ENCODE measurements around the gene CPLANE2. TPM values are rescaled to one million over a fixed set of nuclear protein-coding genes. Genes with fewer than 3 reads are reported as not detected.
"Not testable (repeated sequence)": the region's sequence is repeated elsewhere in the genome, so short reads cannot be mapped to it uniquely, and the experiment has no call there.

Gene CPLANE2, protein sequence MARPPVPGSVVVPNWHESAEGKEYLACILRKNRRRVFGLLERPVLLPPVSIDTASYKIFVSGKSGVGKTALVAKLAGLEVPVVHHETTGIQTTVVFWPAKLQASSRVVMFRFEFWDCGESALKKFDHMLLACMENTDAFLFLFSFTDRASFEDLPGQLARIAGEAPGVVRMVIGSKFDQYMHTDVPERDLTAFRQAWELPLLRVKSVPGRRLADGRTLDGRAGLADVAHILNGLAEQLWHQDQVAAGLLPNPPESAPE
- total RNA-seq, result 1 to 10 TPM; 2.6 to 3.2 TPM

DNA sequence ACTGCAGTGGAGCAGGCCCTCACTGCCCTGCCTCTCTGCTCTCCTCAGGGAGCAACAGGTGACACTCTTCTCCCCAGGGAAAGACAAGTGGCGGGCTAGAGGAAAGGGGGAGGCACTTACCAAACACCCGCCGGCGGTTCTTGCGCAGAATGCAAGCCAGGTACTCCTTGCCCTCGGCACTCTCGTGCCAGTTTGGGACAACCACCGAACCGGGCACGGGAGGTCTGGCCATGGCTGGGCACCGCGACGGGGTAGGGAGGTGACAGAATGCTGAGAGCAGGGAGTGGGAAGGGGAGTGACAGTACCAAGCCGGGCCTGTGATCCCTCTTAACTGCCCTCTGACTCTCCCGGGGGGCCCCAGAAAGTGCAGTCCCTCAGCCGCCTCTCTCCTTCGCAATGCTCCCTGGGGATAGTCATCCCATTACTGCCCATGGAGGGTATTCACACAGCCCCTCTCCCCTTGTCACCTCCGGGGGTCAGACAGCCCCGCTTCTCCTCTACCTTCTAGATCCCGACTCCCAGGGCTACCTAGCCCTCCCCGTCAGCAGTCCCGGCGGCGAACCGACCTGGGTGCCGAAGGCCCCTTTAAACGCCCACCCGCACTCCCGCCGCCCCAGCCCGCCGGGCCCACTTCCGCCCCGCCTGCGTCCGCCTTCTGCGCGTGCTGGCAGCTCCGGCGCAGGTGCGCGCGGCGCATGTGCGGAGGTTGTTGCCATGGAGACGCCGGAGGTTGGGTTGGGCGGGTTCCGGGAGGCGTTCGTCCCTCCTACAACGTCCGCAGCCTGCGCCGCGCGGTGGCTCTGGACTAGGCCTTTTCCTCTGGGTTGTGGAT lies at the start of gene CPLANE2:
CPLANE2 (minus strand) TSS at position 673 of the 832 bp plus-strand sequence; CDS start at position 232, 441 bp downstream.
- POLR2A ChIA-PET, result interaction anchor here (1.1 kb wide), 1 partner anchor 30 kb away, joined by 4 read pairs; no protein-coding TSS in a partner anchor
- CTCF ChIA-PET, result interaction anchor here (1.1 to 3.4 kb wide), 7 partner anchors 8 to 203 kb away, joined by 3 to 16 read pairs (median 4); partner anchors contain the start of gene NECAP2

DNA sequence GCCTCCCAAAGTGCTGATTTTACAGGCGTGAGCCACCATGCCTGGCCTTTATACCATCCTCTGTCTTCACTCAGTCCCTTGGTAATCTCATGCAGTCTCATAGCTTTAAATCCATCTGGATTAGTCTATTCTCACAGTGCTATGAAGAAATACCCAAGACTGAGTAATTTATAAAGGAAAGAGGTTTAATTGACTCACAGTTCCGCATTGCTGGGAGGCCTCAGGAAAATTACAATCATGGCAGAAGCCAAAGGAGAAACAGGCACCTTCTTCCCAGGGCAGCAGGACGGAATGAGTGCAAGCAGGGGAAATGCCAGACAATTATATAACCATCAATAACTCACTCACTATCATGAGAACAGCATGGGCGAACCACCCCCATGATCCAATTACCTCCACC lies 49.1 kb upstream of the CPLANE2 start:
- ChIA-PET CTCF (no interaction called here), POLR2A (no interaction called here)

DNA sequence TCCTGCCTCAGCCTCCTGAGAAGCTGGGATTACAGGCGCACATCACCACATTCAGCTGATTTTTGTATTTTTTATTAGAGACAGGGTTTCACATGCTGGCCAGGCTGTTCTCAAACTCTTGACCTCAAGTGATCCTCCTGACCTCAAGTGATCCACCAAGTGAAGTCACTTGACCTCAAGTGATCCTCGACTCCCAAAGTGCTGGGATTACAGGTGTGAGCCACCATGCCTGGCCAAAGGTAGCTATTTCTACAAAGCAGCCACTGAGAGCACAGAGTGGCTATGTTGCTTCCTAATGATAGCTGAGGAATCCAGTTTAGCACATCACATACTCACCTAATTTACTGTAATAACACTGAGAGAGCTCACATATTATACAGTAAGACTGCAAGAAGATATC lies 44.8 kb upstream of the CPLANE2 start:
- POLR2A ChIA-PET, result no interaction called here

DNA sequence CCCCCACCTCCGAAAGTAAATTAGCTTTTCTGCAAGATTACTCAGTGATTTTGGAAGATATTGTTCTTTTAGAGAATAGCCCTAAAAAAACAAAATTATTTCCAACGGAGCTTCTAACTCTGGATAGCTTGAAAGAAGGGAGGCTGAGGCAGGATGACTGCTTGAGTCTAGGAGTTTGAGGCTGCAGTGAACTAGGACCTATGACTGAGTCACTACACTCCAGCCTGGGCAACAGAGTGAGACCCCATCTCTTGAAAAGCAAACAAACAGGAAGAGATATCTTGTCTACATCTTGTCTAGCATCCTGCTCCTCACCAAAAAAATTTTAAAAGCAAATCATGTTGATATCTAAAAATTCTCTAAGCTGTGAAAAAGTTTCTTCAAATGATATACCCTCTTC lies 42.2 kb upstream of the CPLANE2 start:
- POLR2A ChIA-PET, result no interaction called here
- CTCF ChIA-PET, result interaction anchor here (0.6 kb wide), 1 partner anchor 9 kb away, joined by 3 read pairs; no protein-coding TSS in a partner anchor

More for the DNA sequence above, 44.8 kb upstream of the CPLANE2 start:
- CTCF ChIA-PET, result interaction anchor here (1.0 kb wide), 1 partner anchor 62 kb away, joined by 4 read pairs; no protein-coding TSS in a partner anchor

DNA sequence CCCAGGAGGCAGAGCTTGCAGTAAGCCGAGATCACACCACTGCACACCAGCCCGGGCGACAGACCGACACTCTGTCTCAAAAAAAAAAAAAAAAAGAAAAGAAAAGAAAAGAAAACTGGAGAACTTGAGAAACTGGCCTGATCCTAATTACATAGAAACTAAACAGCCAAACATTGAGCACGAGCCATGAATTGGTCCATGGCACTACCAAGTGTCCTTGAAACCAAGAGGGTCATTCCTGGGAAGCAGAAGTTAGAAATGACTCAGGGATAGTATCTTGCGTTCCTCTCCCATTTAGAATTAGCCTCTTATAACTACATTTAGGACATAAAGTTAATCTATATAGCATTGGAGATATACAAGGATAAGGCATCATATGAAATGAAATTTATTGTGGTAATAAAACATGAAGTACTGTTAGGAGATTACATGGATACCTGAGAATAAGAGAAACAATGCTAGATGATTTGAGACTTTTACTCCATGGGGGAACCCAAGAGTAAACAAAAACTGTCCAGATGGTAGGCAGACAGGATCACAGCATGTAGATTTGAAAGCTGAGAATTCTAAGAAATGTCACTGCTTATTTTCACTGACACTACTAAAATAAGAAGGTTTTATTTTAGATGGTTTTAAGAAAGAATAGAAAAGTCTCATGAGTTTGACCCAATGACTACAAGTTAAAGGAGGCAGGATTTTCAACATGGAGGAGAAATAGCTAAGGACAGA lies 39.5 kb upstream of the CPLANE2 start:
- ChIA-PET POLR2A (no interaction called here), CTCF (no interaction called here)

DNA sequence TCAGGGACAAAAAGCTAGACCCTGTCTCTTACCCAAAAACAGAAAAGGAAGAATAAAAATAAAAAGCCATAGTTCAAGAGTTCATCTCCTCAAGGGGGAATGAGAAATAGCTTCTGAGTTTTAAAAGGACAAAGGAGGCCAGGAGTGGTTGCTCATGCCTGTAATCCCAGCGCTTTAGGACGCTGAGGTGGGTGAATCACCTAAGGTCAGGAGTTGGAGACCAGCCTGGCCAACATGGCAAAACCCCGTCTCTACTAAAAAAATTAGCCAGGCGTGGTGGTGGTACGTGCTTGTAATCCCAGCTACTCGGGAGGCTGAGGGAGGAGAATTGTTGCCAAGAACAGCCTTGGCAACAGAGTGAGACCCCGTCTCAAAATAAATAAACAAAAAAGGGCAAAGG lies 38.6 kb upstream of the CPLANE2 start:
- ChIA-PET CTCF (no interaction called here), POLR2A (no interaction called here)

DNA sequence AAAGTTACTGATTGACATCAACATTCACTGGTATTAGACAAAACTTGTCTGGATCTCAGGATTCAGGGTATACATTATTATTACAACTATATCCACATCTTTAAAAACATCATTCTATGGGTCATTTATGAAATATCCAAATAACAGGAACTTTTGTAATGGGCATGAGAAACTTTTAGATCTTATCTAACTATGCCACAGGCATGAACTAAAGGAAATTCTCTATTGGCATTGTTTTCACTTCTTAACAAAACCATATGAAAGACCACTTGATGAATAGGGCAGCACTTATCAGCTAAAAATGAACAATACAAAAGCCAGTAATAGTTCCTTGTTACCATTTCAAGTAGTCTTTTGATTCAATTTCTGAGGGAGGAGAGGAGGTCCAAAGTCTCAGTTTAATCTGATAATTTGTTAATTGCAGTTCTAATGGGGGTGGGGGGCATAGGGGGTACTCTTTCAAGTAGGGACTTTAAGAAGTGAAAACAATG lies 30.8 kb upstream of the CPLANE2 start:
- ChIA-PET POLR2A (no interaction called here), CTCF (no interaction called here)

DNA sequence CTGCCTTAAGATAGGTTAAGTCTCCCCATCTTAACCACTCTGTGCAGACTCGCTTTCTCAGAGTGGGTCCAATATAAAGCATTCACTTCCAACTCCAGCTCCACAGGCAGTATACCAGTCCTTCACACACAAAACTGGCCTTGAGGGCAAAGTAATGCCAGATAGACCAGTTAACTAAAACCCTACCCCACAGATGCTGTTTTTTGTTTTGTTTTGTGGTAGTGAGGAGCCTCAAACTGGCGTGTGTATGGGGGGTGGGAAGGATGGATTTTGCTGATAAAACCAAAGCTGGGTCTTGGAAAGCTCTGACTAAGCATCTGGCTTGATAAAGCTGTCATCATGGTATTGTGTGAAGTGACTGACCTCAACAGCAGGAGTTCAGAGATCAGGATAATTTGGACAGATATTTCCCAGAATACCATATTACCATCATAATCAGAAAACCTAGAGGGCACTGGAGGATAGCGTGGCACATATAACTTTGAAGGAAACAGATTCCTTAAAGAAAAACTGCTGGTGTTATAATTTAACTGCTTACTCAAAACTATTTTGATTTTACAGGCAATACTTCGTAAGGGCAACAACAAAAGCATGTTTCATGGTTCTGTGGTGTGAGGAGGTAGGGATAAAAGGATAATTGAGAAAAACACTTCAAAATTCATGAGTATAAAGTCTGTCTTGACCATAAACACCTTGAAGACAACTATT lies 29.6 kb upstream of the CPLANE2 start:
- CTCF ChIA-PET, result no interaction called here
- POLR2A ChIA-PET, result no interaction called here

DNA sequence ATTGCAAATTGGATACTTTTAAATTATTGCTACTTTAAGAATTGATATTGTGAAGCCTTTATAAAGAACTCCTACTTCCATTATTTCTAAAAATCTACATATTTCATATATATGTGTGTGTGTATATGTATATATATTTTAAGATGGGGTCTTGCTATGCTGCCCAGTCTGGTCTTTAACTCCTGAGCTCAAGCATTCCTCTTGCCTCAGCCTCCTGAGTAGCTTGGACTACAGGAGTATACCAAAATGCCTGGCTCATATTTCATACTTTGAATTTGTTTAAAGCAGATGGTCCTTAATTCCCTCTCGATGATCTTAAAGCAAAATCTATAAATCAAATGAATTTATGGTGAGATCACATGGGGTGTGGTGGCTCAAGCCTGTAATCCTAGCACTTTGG lies 25.1 kb upstream of the CPLANE2 start:
- ChIA-PET CTCF (no interaction called here), POLR2A (no interaction called here)

DNA sequence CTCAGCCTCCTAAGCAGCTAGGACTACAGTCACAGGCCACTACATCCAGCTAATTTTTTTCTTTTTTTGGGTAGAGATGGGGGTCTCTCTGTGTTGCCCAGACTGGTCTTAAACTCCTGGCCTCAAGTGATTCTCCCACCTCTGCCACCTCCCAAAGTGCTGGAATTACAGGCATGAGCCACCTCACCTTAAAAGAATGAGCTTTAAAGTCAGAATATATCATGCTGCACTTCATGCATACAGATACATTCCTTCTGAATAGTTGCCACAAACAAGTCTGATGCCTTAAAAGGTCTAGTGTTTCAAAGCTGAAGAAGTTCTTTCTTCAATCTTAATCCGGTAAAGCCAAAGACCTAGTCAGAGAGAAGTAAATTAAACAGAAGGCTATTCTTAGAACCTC lies 23.8 kb upstream of the CPLANE2 start:
- ChIA-PET POLR2A (no interaction called here), CTCF (interaction anchor here (0.7 kb wide), 1 partner anchor 92 kb away, joined by 3 read pairs; no protein-coding TSS in a partner anchor)

DNA sequence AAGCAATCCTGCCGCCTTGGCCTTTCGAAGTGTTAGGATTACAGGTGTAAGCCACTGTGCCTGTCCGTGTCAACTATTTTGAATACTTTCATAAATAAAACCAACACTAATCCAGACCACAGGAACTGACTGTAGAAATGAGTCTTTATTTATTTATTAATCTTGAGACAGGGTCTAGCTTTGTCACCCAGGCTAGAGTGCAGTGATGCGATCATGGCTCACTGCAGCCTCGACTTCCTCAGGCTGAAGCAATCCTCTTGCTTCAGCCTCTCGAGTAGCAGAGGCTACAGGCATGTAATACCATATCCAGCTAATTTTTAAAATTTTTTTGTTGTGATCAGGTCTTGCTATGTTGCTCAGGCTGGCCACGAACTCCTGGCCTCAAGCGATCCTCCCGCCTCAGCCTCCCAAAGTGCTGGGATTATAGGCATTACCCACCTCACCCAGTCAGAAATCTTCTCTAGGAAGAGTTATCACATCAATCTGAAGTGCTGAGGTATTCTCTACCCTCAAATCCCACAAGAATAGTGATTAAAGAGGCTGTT lies 21.7 kb upstream of the CPLANE2 start:
- CTCF ChIA-PET, result no interaction called here
- POLR2A ChIA-PET, result no interaction called here

DNA sequence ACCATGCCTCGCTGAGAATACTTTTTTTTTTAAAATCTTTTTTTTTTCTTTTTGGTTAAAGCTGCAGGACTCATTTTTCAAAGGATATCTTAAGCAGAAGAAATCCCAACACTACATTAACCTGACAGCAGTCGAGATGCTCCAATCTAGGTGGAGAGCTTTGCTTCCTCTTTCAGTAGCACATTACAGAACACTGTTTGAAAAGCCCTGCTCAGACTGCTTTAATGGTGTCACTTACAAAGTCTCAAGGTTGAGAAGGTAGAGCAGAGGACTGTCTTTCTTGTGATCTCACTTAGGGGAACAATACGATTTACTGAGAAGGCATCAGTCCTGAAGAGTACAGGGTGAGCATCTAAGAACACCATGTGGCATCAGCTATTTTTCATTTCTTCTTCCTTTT lies 21.0 kb upstream of the CPLANE2 start:
- POLR2A ChIA-PET, result no interaction called here
- CTCF ChIA-PET, result no interaction called here

DNA sequence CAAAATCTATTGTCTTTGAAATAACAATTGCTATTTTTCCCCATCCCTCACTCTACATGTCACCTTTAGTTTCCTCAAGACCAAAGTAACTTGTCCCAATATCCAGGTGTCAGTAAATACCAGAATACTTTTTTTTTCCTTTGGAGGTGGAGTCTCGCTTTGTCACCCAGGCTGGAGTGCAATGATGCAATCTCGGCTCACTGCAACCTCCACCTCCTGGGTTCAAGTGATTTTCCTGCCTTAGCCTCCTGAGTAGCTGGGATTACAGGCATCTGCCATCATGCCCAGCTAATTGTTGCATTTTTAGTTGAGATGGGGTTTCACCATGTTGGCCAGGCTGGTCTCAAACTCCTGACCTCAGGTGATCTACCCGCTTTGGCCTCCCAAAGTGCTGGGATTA lies 20.6 kb upstream of the CPLANE2 start:
- CTCF ChIA-PET, POLR2A ChIA-PET: not testable (repeated sequence)

DNA sequence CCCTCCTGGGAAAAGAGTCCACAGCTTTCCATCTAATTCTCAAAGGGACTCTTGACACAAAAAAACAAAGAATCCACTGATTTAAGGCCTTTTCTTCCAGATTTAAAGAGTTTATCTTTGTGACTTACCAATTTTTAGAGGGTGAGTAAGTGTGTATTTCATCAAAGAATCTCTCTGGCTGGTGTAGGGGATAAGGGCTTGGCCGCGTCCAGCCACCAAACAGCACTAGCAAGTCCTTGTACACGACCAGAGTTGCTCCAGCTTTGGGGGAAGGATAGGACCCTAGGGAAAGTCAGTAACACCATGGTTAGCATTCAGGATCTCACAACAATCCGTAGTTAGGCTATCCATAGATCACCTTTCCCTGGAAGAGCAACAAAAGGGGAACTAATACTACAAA lies 19.5 kb upstream of the CPLANE2 start:
- POLR2A ChIA-PET, result no interaction called here
- CTCF ChIA-PET, result interaction anchor here (0.6 kb wide), 2 partner anchors 444 to 685 kb away, joined by 3 to 5 read pairs; no protein-coding TSS in a partner anchor

DNA sequence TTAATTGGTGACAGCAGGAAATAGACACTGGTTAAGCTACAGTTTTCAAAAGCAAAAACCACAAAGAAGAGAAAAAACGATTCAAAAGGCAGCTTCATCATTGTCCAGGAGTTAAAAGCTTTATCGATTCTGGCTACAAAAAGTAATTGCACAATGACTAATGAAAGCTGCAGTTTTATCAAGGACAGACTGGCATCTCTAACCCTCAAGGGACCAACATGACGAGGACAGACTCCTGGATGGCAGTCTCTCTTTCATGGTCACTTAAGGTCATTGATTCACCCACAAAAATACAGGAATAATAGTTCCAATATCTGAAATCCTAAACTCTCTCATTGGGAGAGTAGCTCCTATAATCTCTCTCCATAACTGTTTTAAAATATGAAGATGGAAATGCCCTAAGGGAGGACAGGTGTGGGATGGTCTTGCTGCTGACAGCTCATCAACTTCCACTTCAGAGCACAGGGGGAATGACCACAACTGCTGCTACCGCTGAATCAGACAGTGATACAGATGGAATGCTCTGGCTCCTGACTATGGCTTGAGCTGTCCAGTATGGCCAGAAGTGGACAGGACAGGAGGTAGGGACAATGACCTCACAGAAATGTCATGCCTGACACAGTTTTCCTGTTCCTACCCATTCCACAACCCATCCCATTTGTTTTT lies 17.4 kb upstream of the CPLANE2 start:
- ChIA-PET CTCF (interaction anchor here (1.2 kb wide), 1 partner anchor 60 kb away, joined by 3 read pairs; no protein-coding TSS in a partner anchor), POLR2A (no interaction called here)

DNA sequence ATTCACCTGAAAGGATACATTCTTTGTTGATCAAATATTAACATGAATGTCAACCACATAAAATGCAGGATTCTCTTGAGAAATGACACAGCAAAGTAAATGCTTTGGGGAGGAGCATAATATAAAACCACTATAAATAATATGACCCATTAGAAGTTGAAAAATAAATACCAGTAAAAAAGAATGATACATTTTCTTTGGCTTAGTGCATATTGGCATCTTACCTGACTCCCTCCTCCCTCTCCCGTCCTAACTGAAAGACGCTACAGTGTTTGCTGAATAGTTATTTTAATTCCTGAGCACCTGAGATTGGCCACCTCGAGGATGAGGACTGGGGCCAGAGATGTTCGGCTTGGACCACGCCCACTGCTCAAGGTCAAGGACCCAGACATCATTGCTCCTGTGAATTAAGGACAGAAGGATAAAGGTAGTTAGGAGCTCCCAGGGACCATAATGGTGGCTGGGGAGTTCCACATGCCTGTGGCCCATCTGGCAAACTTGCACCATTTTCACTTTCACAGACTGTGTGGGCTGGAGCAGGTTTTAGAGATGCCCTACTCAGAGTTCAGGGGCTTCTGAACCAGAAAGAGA lies 16.4 kb upstream of the CPLANE2 start:
- ChIA-PET POLR2A (no interaction called here), CTCF (interaction anchor here (0.7 kb wide), 1 partner anchor 36 kb away, joined by 3 read pairs; no protein-coding TSS in a partner anchor)

DNA sequence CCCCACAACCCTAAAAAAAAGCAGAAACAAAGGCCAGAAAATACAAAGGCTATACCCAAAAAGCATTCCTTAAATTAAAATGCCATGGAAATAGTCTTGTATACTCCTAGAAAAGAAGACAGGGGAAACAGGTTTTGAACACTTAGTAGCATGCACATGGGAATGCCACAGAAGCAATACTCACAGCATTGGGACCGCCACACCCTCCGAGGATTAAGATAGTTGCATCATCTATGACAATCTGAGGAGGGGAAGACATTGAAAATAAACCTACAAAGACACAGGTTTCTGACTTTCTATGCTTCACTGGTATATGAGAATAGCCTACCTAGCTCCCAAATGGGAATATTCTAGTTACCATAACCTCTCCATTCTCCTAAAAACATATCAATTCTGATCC lies 15.9 kb upstream of the CPLANE2 start:
- POLR2A ChIA-PET, result no interaction called here
- CTCF ChIA-PET, result interaction anchor here (0.7 kb wide), 1 partner anchor 36 kb away, joined by 3 read pairs; no protein-coding TSS in a partner anchor

DNA sequence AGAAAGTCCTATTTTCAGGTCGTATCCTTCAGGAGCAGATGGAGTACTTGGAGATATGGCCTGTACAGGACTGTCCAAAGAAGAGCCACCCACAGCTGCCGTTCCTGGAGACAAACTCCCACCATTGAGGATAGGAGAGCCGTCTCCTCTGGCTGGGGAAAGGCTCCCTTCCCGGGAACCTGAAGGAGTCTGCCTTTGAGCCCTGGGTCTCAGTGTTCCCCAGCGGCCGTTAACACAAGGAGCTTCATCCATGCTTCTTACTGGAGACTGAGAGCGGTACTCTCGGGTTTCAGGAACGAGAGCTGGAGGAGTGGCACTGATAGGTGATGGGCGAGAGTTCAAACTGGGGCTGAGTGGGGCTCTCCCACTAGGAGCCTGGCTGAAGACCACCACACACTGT lies 14.4 kb upstream of the CPLANE2 start:
- CTCF ChIA-PET, result no interaction called here
- POLR2A ChIA-PET, result no interaction called here
